GM21381 (cell line): Measurements from ENCODE around the gene ZMIZ1.

ENCODE experiments used
- ATAC-seq: cut with Tn5 transposase; IDR thresholded peaks from one replicate; pipeline ENCODE4 v1.9.1; 2021; ENCODE audit warnings: mild to moderate bottlenecking, moderate library complexity; ENCODE audit not compliant: unreplicated experiment

ZMIZ1 gene

DNA sequence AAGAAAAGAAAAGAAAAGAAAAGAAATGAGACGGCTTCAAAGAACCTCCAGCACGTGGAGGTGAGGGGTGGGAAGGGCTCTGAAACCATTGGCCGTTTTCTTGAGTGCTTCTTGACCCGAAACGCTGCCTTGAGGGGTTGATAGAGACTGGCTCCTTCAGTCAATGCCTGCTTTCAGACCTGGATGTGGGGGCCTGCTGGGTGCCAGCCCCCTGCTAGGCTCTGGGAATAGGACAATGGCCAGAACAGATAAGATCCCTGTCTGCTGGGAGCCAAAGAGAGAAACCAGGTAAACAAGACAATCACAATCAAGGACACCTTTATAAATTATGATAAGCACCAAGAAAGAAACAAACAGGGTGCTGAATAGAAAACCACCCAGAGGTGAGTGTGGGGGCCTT lies 27.7 kb downstream of the ZMIZ1 start:
- no peak for ATAC-seq

DNA sequence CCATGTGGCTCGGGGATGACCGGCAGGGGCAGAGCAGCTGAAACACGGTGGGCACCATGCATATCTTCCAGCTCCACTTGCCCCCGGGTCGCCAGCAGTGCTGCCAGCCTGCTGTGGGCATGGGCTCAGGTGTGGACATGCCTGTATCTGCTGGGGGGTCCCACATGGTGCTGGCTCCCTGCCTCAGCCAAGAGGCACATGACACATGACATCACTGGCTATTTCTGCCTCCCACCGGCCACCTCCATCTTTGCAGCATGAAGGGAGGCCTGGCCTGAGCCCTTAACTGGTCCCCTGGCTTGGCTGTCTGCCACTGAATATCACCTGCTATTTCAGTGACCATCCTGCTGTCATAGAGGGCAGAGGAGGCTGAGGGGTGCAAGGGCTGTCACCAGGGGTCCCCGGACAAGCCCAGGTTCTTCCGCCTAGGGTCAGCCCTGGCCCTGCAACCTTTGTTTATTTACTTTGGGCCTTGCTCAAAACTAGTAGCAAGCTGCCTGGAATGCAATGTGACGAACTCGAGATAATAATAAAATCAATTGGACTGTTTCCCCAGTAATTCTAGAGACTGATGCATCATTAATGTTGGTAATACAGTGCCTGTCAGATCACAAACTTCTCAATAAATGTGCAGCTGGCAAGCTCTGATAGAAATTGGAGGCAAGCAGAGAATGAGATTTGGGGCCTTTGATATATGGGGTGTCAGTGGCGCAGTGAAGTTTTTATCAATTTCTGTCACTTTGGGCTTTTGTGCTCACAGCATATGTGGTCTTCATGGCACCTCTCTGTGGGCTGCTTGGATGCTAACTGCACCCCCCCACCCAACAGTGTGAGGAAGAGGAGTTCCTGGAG lies 28.5 kb downstream of the ZMIZ1 start:
- no peak for ATAC-seq

DNA sequence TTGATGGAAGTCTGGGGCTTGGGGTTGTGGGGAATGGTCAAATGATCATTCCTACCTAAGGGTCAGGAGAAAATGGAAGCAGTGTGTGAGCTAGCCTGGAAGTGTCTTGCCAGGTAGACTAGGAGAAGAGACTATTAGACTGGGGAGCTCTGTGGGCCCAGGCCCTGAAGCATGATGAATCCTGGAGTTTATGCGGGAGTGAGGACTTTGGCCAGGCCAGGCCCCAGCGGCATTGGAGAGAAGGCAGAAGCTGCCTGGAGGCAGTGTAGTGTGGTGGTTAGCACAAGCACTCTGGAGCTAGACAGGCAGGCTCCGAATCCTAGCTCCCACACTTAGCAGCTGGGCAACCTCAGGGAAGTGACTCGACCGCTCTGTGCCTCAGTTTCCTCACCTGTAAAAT lies 29.3 kb downstream of the ZMIZ1 start:
- ATAC-seq, result no peak

DNA sequence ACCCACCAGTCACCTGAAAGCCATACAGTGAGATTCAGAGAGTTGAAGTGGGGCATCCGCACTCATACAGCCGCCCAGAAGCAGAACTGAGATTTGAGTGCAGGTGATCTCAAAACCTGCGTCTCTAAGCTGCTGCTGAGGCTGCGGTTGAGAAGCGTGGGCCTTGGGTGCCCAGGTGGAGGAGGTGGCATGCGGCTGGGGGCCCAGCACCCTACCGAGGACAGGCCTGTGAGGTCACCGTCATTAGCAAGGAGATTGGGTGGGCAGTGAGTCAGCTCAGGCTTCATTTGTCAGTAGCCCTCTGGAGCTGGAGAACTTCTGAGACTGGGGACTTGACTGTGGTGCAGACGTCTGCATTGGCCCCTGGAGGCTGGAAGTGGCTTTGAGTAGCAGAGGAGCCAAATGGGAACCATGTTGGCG lies 29.8 kb downstream of the ZMIZ1 start:
- ATAC-seq, result peak; percentile 80

DNA sequence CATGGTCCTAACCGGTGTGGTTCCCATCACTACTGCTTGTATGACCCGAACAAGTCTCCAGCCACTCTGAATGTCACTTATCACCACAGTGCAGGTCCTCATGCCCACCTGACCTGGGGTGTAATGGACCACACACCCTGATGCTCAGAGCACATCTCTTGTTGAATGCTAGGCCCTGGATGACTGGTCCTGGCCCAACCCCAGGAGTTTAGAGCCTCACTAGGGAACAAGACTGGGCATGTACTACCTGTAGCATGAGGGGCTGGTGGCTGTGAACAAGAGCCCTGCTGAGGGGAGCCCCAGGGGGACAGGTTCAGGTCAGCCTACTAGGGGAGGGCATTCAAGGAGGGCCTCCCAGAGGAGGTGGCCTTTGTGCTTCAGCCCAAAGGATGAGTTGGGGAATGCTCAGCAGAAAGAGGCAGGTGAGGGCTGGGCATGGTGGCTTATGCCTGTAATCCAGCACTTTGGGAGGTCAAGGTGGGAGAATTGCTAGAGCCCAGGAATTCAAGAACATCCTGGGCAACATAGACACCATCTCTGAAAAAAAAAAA lies 31.2 kb downstream of the ZMIZ1 start:
- no peak for ATAC-seq

DNA sequence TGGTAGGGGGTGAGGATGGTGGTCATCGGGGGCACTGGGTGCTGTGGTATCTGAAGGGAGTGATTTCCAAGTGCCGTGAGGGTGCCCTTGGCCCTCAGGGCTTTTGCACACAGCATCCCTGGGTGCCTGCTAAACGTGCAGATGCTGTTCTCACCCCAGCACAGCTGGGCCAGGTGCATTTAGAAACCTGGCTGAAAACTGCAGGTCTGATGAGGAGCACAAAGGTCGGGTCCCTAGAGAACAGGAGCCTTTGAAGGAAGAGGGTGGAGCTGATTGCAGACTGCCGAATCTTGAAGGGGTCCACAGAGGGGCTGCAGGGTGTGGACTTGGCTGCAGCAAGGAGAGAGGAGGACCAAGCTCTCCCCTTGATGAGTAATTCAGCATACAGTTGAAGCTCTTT lies 32.0 kb downstream of the ZMIZ1 start:
- no peak for ATAC-seq

DNA sequence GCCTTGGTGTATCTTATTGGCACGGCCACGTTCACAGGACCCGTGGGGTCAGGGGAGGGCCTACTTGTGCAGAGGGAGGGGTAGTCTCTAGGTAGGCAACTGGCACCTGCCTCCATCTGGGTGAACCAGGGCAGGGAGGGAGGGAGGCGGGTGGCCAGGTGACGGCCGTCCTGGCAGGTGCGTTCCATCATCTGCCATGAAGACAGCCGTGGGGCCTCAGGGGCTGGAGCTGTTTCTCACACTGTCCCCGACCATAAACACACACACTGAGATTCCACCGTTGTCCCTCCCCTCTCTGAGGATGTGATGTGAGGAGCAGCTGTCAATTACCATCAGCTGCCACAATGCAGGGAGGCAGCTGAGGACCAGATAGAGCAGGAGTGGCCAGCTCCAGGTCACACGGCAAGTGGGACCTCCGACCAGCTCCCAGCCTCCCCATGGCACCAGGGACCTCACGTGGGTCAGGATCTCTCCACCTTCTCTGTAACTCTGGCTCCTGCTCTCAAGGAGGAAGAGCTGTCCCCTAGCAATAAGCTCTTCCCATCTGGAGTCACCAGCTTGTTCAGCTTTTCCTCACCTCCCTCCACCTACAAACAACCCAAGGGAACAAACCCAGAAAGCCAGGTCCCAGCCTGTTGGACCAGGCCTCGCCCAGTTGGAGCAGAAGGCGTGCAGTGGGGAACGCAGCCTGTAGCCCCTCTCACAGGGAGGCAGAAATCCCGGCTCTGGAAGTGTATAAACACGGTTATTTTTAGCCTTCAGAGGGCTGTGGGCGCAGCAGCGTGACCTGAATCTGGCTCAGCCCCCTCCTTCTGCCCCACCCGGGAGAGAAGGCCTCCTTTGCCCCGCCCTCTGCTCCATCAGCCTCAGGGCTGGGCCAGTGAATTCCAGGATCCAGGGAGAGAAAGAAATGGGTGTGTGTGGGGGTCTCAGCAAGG lies 33.1 kb downstream of the ZMIZ1 start:
- no peak for ATAC-seq

DNA sequence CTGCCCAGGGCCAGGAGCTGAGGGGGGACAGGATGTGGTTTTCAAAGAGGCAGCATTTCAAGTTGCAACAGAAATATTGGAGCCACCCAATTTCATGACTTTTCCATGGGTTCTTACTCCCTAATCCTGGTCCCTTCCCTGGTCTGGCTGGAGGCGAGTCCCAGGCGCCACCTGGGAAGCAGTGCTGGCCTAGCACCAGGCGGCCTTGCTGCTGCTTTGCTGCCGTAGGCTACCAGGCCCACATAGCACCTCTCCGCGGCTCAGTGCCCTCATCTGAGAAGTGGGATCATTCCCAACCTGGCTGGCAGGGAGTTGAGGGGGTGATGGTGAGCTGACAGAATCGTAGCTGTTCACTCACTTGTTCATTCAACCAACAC lies 33.7 kb downstream of the ZMIZ1 start:
- ATAC-seq, result no peak

DNA sequence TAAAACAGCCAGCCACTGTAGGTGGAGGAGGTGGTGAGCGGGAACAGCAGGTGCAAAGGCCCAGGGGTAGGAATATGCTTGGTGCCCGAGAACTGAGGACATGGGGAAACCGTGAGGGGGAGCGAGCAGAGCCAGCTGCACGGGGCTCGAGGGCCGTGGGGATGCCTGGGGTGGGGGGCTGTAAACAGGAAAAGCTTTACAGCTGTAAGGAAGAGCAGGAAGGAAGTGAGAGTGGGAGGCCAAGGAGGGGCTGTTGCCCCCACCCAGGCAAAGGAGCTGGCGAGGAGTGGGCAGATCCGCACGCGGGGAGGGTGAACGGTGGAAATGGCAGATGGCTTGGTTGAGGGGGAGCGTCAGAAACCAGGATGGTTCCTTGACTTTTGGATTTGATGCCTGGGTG lies 34.4 kb downstream of the ZMIZ1 start:
- ATAC-seq, result no peak

DNA sequence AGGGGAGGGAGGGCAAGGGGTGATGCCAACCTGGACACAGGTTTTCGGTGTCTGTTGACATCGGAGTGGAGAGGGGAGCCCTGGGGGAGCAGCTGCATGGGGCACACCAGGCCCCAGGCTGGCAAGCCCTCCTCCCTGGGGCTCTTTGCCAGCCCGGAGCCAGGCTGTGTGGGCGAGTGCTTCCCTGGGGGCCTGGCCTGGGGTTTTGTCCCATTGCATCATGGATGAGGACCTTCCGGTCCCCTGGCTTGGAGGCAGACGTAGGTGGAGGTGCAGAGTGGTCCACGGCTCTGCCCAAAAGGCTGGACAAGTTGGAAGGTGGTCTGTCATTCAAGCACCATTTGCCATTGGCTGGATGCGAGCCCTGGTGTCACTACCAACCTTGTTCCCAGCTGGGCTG lies 34.8 kb downstream of the ZMIZ1 start:
- no peak for ATAC-seq

DNA sequence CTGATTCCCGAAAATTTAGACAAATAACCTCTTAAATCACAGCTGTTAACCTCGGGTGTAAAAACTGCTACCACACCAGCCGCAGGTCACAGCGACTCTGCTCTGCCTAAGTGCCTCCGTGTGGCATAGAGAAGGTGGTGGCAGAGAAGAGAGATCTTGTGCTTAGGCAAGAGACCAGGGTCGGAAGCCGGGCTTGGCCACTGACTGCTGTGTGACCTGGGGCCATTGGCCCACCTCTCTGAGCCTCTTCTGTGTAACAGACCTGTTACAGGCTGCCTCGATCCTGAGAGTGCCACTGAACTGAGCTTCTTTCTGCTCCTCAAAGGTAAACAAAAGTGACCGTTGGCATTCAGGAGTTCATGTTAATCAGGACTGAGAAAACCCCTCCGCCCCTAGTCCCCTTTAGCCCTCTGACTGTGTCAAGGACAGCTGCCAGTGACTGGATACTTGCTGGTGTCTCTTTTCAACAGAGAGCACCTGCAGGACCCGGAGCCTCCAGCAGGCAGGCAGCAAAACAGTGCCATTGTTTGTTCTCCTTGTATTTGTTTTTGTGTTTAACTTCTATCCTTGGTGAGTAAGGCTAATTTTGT lies 36.5 kb downstream of the ZMIZ1 start:
- no peak for ATAC-seq

DNA sequence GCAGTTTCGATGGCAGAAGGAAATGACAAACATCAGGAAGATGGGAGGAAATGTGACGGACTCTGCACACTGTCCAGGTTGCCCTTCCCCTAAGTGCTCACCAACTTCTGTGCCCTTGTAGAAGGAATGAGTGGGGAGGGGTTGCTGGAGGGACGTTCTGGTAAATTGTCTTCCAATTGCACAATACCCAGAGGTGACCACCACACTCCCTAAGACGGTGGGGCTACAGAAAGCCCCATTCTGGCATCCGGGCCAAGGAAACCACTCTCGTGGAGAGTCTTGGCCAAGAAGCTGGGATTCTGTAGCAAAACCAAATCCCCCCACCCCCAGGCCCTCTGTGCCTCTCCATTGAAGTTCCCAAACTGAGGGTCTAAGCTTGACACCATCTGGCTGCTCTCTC lies 37.1 kb downstream of the ZMIZ1 start:
- ATAC-seq, result no peak

DNA sequence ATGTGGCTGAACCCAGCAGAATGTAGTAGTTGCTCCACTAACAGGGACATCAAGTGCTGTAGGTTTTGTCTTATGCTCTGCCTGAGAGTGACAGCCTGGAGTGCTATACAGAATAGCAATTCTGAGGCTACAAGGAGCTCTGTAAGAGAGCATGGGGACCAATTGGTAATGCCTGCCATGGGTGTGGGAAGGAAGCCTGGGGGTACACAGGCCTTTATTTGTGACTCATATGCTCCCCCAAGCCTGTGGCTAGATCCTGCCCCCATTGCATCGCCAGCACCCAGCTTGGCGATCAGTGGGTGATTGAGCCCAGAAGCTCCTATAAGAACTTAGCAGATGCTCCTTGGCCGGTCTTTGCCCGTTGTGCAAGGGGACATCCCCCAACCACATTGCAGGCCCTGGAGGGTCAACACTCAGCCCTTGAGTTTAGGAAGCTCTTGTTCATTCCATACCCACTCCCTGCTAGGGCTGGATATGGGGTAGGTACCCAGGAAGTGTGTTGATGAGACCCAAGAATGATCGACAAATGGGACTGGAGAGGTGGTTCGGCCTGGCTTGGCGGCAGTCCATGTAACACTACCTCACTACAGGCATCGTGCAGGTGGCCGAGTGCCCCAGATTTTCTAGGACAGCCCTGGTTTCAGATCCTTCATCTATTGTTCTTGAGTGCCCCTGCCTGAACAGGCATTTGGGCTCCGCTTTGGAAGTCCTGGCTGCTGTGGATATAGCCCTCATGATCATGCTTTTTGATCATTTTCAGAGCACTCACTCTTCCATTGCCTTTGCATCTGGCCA lies 37.7 kb downstream of the ZMIZ1 start:
- ATAC-seq, result no peak

DNA sequence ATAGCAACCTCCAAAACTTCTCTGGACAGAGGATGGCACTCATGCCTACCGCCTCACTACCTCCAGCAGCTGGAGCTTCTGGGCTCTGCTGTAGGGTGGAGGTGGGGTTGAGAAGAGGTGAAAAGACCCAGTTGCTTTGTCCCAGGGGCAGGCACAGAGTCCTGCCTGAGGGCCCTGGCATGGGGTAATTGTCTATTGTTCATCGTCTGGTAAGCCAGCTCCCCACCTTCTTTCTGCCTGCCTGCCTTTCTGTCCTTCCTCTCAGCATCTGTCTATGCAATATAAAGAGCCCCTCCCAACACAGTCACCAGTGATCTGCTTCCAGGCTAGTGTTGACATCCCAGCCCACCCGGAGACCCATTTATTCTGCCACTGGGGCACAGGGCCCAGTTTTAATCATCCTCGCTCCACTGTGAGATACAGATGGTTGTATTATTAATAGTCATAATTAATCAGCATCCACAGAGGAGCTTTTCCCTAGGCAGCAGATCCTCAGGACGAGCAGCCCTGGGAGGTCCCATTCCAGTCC lies 39.0 kb downstream of the ZMIZ1 start:
- ATAC-seq, result no peak

DNA sequence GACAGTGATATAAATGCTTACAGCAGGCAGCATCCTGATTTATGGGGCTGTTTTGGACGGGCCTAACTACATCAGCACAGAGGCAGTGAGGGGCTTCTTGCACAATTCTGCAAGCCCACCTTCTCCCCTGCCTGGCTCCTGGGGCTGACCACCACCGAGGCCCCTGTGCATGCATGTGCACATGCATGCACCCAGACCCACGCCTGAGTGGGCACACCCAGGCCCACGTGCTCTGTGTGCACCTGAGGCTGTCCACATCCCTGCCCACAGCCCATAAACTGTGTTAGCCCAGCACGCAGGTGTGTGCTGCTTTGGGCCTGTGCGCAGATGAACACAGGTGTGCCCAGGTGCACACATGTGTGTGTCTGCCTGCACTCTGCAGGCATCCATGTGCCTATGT lies 40.0 kb downstream of the ZMIZ1 start:
- ATAC-seq, result no peak

DNA sequence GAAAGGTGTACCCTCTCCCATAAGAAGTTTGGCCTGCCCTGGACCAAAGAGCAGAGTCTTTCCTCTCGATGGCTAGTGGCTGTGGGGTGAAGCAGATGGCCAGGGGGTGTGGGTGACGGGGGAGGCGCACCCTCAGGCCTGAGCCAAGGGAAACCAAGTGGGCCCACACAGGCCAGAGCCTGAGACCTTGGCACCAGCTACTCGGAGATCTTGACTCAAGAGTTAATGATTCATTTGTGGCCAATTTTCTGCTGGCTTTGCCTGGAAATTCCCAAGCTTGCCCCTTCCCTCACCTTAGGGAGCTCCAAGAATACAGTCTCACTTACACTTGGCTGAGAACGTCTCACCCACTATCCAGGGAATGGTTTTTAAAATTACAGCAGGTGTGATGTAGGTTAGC lies 42.7 kb downstream of the ZMIZ1 start:
- no peak for ATAC-seq

DNA sequence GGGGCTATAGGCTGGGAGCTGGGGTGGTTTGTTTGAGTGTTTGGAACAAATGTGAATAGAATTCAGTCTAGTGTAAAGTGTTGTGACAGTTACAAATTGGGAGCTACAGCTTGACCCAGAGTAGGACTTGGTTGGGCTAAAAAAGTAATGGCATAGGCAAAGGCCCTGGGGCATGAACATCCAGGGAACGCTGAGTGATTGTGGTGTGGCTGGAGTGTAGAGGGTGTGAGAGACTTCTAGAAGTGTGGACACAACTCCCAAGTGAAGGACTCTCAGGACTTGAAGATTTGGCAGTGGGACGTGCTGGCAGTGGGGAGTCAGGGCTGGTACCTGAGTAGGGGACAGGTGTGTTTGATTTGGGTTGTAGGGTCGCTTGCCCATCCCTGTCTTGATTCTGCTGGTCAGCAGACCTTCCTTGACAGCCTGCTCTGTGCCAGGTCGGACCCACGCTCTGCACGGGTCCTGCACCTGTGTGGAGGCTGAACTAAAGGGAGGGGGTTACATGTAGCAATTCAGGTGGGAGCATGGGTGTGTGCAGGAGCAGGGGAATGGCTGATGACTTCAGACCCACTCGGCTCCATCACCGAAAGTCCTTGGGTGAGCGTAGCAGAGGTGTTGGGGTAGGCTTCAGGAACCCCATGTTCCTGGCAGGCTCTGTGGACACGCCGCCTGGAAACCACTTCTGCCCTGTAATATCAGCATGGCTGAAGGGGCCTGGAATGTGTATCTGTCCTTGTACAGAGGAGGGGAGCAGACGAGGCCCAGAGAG lies 43.3 kb downstream of the ZMIZ1 start:
- no peak for ATAC-seq

DNA sequence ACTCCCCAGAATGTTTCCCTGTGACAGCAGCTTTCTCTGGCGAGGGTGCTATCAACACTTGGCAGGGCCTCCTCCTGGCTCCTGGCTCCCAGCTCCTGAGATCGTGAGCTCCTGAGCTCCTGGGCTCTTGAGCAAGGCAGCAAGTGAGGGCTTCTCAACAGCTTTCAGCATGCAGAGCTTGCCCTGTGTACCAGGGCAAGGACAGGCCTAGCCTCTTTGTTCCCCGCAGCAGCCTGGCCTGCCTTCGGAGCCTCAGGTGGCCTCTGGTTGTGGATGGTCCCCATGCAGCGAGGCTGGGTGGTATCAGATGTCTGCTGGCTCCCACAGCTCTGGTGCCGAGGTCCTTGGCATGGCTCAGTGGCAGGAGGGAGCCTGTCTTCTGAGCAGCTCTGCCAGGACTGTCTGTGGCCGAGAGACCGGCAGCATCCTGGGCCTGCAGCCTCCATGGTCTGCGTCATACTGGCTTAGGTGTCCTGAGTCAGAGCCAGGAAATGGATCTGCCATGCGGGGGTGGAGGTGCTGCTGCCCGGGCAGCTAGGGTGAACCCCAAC lies 44.2 kb downstream of the ZMIZ1 start:
- ATAC-seq, result no peak

DNA sequence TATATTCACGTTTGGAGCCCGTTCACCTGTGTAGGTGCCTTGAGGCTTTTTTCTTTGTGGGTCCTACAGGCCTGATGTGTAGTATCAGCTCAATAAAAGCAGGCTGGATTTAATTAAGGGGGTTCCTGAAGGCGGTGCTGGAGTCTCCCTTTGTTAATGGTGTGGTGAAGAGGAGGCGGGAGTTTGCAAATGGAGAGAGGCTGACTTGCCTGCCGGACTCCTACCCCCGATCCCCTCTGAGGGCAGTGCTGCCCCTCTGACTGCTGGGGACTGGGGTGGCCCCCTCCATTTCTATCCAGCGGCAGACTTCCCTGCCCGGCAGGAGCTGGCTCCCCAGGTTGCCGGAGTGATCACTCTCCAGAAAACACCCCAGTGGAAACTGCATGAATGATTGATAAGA lies 45.1 kb downstream of the ZMIZ1 start:
- no peak for ATAC-seq
